ENCODE results near the gene RNF41. TPM values are rescaled to one million over a fixed set of nuclear protein-coding genes. Genes with fewer than 3 reads are reported as not detected.
A peak's percentile ranks its signal among the peaks of the same experiment; 100 is the strongest.

Gene RNF41
- total RNA-seq, 1 experiment from 2014 or later: 57.4 TPM

GRCh38 chr12:56193025-56193578, 28.6 kb downstream of the RNF41 start:
- CTCF ChIA-PET: interaction anchor here (1.8 kb wide), 1 partner anchor 13 kb away, joined by 7 read pairs; no protein-coding TSS in a partner anchor
- POLR2A ChIA-PET: no interaction called here

GRCh38 chr12:56192582-56192981, 29.1 kb downstream of the RNF41 start:
- H3K27me3 Mint-ChIP-seq (ENCODE audit: low read depth): peaks cover 3% of the 10 kb centered on the region; the same call in 1 of the 2 replicates
- CTCF ChIA-PET: interaction anchor here (1.2 to 5.2 kb wide), 4 partner anchors 13 to 74 kb away, joined by 4 to 88 read pairs (median 8); partner anchors contain the start of genes ANKRD52, RNF41 and ZC3H10
- POLR2A ChIA-PET: no interaction called here
- H3K4me3 Mint-ChIP-seq: no peak overlapping the region
- no peaks in the 10 kb centered on the region for H3K9me3 Mint-ChIP-seq
- peaks cover 34% of the 10 kb centered on the region for H3K4me1 Mint-ChIP-seq
- DNase-seq (ENCODE audit: low spot score): no peak
- ATAC-seq: no peak
- H3K27ac Mint-ChIP-seq: no peak overlapping the region; the same call in 1 of the 2 replicates
- peaks cover 2% of the 10 kb centered on the region; the same call in 1 of the 2 replicates for H3K36me3 Mint-ChIP-seq
- TF ChIP-seq ZNF671 (CRISPR knock-in tag; IDR thresholded peaks at IDR 0.05) (no peak), MLX (CRISPR knock-in tag; IDR thresholded peaks at IDR 0.05) (no peak), ZNF512 (CRISPR knock-in tag; IDR thresholded peaks at IDR 0.05; ENCODE audit: borderline replicate concordance) (no peak), NFE2L1 (CRISPR knock-in tag; IDR thresholded peaks at IDR 0.05) (no peak), ZNF138 (CRISPR knock-in tag; conservative IDR thresholded peaks at IDR 0.05) (no peak), TEAD4 (CRISPR knock-in tag; IDR thresholded peaks at IDR 0.05) (no peak)
- TF ChIP-seq, protein P1, sequence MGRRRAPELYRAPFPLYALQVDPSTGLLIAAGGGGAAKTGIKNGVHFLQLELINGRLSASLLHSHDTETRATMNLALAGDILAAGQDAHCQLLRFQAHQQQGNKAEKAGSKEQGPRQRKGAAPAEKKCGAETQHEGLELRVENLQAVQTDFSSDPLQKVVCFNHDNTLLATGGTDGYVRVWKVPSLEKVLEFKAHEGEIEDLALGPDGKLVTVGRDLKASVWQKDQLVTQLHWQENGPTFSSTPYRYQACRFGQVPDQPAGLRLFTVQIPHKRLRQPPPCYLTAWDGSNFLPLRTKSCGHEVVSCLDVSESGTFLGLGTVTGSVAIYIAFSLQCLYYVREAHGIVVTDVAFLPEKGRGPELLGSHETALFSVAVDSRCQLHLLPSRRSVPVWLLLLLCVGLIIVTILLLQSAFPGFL (CRISPR knock-in tag; IDR thresholded peaks at IDR 0.05; ENCODE audit: borderline replicate concordance): no peak

More at GRCh38 chr12:56193025-56193578, 28.6 kb downstream of the RNF41 start:
- peak; percentile 70 for DNase-seq (ENCODE audit: low spot score)
- peaks cover 3% of the 10 kb centered on the region; the same call in 1 of the 2 replicates for H3K27me3 Mint-ChIP-seq (ENCODE audit: low read depth)
- TF ChIP-seq JAZF1 (CRISPR knock-in tag; IDR thresholded peaks at IDR 0.05): no peak
- no peak for TF ChIP-seq GTF2I (CRISPR knock-in tag; conservative IDR thresholded peaks at IDR 0.05)
- TF ChIP-seq MAX (CRISPR knock-in tag; IDR thresholded peaks at IDR 0.05): no peak
- TF ChIP-seq CREM (CRISPR knock-in tag; IDR thresholded peaks at IDR 0.05): no peak
- TF ChIP-seq, protein P2, sequence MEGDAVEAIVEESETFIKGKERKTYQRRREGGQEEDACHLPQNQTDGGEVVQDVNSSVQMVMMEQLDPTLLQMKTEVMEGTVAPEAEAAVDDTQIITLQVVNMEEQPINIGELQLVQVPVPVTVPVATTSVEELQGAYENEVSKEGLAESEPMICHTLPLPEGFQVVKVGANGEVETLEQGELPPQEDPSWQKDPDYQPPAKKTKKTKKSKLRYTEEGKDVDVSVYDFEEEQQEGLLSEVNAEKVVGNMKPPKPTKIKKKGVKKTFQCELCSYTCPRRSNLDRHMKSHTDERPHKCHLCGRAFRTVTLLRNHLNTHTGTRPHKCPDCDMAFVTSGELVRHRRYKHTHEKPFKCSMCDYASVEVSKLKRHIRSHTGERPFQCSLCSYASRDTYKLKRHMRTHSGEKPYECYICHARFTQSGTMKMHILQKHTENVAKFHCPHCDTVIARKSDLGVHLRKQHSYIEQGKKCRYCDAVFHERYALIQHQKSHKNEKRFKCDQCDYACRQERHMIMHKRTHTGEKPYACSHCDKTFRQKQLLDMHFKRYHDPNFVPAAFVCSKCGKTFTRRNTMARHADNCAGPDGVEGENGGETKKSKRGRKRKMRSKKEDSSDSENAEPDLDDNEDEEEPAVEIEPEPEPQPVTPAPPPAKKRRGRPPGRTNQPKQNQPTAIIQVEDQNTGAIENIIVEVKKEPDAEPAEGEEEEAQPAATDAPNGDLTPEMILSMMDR (IDR thresholded peaks at IDR 0.05): peak; percentile 51
- TF ChIP-seq RORB (CRISPR knock-in tag; IDR thresholded peaks at IDR 0.05): no peak
- no peak for TF ChIP-seq SMAD4 (CRISPR knock-in tag; IDR thresholded peaks at IDR 0.05)
- no peak overlapping the region for H3K4me3 Mint-ChIP-seq
- H3K4me1 Mint-ChIP-seq: peaks cover 31% of the 10 kb centered on the region
- H3K36me3 Mint-ChIP-seq: peaks cover 2% of the 10 kb centered on the region; the same call in 1 of the 2 replicates
- H3K27ac Mint-ChIP-seq: peak overlapping the region; percentile 48
- no peak for ATAC-seq
- H3K9me3 Mint-ChIP-seq: no peaks in the 10 kb centered on the region

GRCh38 chr12:56190695-56191155, 31.0 kb downstream of the RNF41 start:
- ATAC-seq (0 out of 2 replicates have a peak, but pooled peaks have one; percentile 1), DNase-seq (ENCODE audit: low spot score) (no peak)
- no peaks in the 10 kb centered on the region for H3K9me3 Mint-ChIP-seq
- H3K4me1 Mint-ChIP-seq: peaks cover 30% of the 10 kb centered on the region
- peak overlapping the region; percentile 96 for H3K27ac Mint-ChIP-seq
- POLR2A ChIA-PET: interaction anchor here (1.2 to 3.3 kb wide), 4 partner anchors 16 to 146 kb away, joined by 3 to 30 read pairs (median 4); partner anchors contain the start of genes RNF41 and ZC3H10
- CTCF ChIA-PET: interaction anchor here (0.7 to 5.2 kb wide), 10 partner anchors 9 to 167 kb away, joined by 3 to 95 read pairs (median 32); partner anchors contain the start of genes ANKRD52, COQ10A, ESYT1 and MYL6
- H3K4me3 Mint-ChIP-seq: peak overlapping the region; percentile 99
- TF ChIP-seq ARID4B (CRISPR knock-in tag; IDR thresholded peaks at IDR 0.05; ENCODE audit: borderline replicate concordance) (0 out of 2 replicates have a peak, but pooled peaks have one; percentile 3), NR2C2 (CRISPR knock-in tag; IDR thresholded peaks at IDR 0.05) (no peak)
- H3K27me3 Mint-ChIP-seq (ENCODE audit: low read depth): peaks cover 3% of the 10 kb centered on the region; the same call in 1 of the 2 replicates
- H3K36me3 Mint-ChIP-seq: peaks cover 16% of the 10 kb centered on the region

Measured in WTC11 (cell line).